NOMO-1 (cell line): ENCODE measurements around the gene SNX2.
"Not testable (repeated sequence)": the region's sequence is repeated elsewhere in the genome, so short reads cannot be mapped to it uniquely, and the experiment has no call there.

Experiments used
- DNase-seq, 2 experiments: peaks; one replicate each; lab custom pipeline; 2025; ENCODE audit not compliant: unreplicated experiment in 2 of 2; lab: John Stamatoyannopoulos, UW

The SNX2 gene

GRCh38 chr5:122774861-122775549 is at the start of gene SNX2:
Gene SNX2, plus strand, starts transcription at chr5:122775080. Its CDS starts 24 bp downstream, at chr5:122775104.
- peak; percentile 79 to 86 for DNase-seq

- no peak for DNase-seq
Measured at GRCh38 chr5:122727112-122727541, 47.8 kb upstream of the SNX2 start.

- peak in 1 of 2 experiments; percentile 10 for DNase-seq
Measured at GRCh38 chr5:122730037-122730436, 44.8 kb upstream of the SNX2 start.

GRCh38 chr5:122730456-122730855 is 44.4 kb upstream of the SNX2 start:
- DNase-seq = no peak

- no peak for DNase-seq
Measured at GRCh38 chr5:122736086-122736845, 38.6 kb upstream of the SNX2 start.

- no peak for DNase-seq
Measured at GRCh38 chr5:122738088-122738487, 36.8 kb upstream of the SNX2 start.

- DNase-seq = no peak
Measured at GRCh38 chr5:122741681-122742080, 33.2 kb upstream of the SNX2 start.

GRCh38 chr5:122743261-122743660 is 31.6 kb upstream of the SNX2 start:
- no peak for DNase-seq

GRCh38 chr5:122745597-122745996 is 29.3 kb upstream of the SNX2 start:
- no peak for DNase-seq

GRCh38 chr5:122749886-122750285 is 25.0 kb upstream of the SNX2 start:
- DNase-seq = peak in 1 of 2 experiments; percentile 2

- no peak for DNase-seq
Measured at GRCh38 chr5:122751293-122751782, 23.5 kb upstream of the SNX2 start.

- DNase-seq = no peak
Measured at GRCh38 chr5:122753500-122753899, 21.4 kb upstream of the SNX2 start.

GRCh38 chr5:122755783-122756182 is 19.1 kb upstream of the SNX2 start:
- DNase-seq = no peak

GRCh38 chr5:122756264-122756911 is 18.5 kb upstream of the SNX2 start:
- peak; percentile 63 to 93 for DNase-seq

GRCh38 chr5:122757285-122757684 is 17.6 kb upstream of the SNX2 start:
- no peak for DNase-seq

GRCh38 chr5:122759241-122760070 is 15.4 kb upstream of the SNX2 start:
- DNase-seq = no peak

GRCh38 chr5:122760236-122760635 is 14.6 kb upstream of the SNX2 start:
- no peak for DNase-seq

GRCh38 chr5:122761115-122761514 is 13.8 kb upstream of the SNX2 start:
- DNase-seq = no peak

GRCh38 chr5:122761896-122762295 is 13.0 kb upstream of the SNX2 start:
- DNase-seq = not testable (repeated sequence)

- DNase-seq = no peak
Measured at GRCh38 chr5:122766130-122766529, 8.8 kb upstream of the SNX2 start.

- DNase-seq = peak; percentile 50 to 83
Measured at GRCh38 chr5:122770477-122770876, 4.4 kb upstream of the SNX2 start.
